ENCODE data around the gene UGT1A9.

UGT1A9 gene

GRCh38 chr2:233656443-233656842, 15.3 kb upstream of the UGT1A9 start:
- Histone ChIP-seq H3K4me3 (replicated peaks; ENCODE audit: insufficient read depth, low read length) (no peak overlapping the region), H3K27ac (replicated peaks) (no peak overlapping the region), H3K27me3 (ENCODE audit: insufficient read depth, poor library complexity, severe bottlenecking) (no peaks in the 10 kb centered on the region)
- TF ChIP-seq REST (IDR thresholded peaks at IDR 0.05; ENCODE audit: insufficient replicate concordance, low read depth), result no peak
- no peak for TF ChIP-seq CTCF (IDR thresholded peaks at IDR 0.05; ENCODE audit: insufficient read depth, low read length)
- no peak for TF ChIP-seq SPI1 (IDR thresholded peaks at IDR 0.05; ENCODE audit: borderline replicate concordance, low read depth)
- TF ChIP-seq GABPA (IDR thresholded peaks at IDR 0.05; ENCODE audit: low read depth), result no peak
- TF ChIP-seq POLR2AphosphoS5 (IDR thresholded peaks at IDR 0.05; ENCODE audit: low read depth), result no peak
- no peak for DNase-seq (ENCODE audit: low read depth in 1 of 2, low spot score in 1 of 2)

GRCh38 chr2:233658610-233659009, 13.1 kb upstream of the UGT1A9 start:
- DNase-seq (ENCODE audit: low read depth in 1 of 2, low spot score in 1 of 2), result no peak
- no peak for TF ChIP-seq SPI1 (IDR thresholded peaks at IDR 0.05; ENCODE audit: borderline replicate concordance, low read depth)
- no peak for TF ChIP-seq POLR2AphosphoS5 (IDR thresholded peaks at IDR 0.05; ENCODE audit: low read depth)
- TF ChIP-seq GABPA (IDR thresholded peaks at IDR 0.05; ENCODE audit: low read depth), result no peak
- TF ChIP-seq REST (IDR thresholded peaks at IDR 0.05; ENCODE audit: insufficient replicate concordance, low read depth), result no peak
- no peak for TF ChIP-seq CTCF (IDR thresholded peaks at IDR 0.05; ENCODE audit: insufficient read depth, low read length)
- no peak overlapping the region for H3K4me3 ChIP-seq (replicated peaks; ENCODE audit: insufficient read depth, low read length)

GRCh38 chr2:233663911-233664310, 7.8 kb upstream of the UGT1A9 start:
- Histone ChIP-seq H3K4me3 (replicated peaks; ENCODE audit: insufficient read depth, low read length) (no peak overlapping the region), H3K27ac (replicated peaks) (no peak overlapping the region), H3K27me3 (ENCODE audit: insufficient read depth, poor library complexity, severe bottlenecking) (no peaks in the 10 kb centered on the region)
- DNase-seq (ENCODE audit: low read depth in 1 of 2, low spot score in 1 of 2), result no peak
- TF ChIP-seq GABPA (IDR thresholded peaks at IDR 0.05; ENCODE audit: low read depth), result no peak
- TF ChIP-seq REST (IDR thresholded peaks at IDR 0.05; ENCODE audit: insufficient replicate concordance, low read depth), result no peak
- no peak for TF ChIP-seq POLR2AphosphoS5 (IDR thresholded peaks at IDR 0.05; ENCODE audit: low read depth)
- TF ChIP-seq CTCF (IDR thresholded peaks at IDR 0.05; ENCODE audit: insufficient read depth, low read length), result no peak
- TF ChIP-seq SPI1 (IDR thresholded peaks at IDR 0.05; ENCODE audit: borderline replicate concordance, low read depth), result no peak

More at GRCh38 chr2:233658610-233659009, 13.1 kb upstream of the UGT1A9 start:
- Histone ChIP-seq H3K27ac (replicated peaks) (no peak overlapping the region), H3K27me3 (ENCODE audit: insufficient read depth, poor library complexity, severe bottlenecking) (no peaks in the 10 kb centered on the region)
